NCI-H446 treated with DMSO at 0.1 percent for 48 hours (cell line): ENCODE measurements around the gene RPLP2.

Experiments
- DNase-seq: peaks from one replicate; lab custom pipeline; 2025; lab: John Stamatoyannopoulos, UW

Gene RPLP2

GRCh38 chr11:791658-792534, 17.9 kb upstream of the RPLP2 start:
- no peak for DNase-seq

GRCh38 chr11:792535-792821, 17.3 kb upstream of the RPLP2 start:
- no peak for DNase-seq

- no peak for DNase-seq
Observed at GRCh38 chr11:792873-793272, 16.9 kb upstream of the RPLP2 start.

- peak; percentile 80 for DNase-seq
Observed at GRCh38 chr11:793556-793955, 16.2 kb upstream of the RPLP2 start.

GRCh38 chr11:794013-794765, 15.6 kb upstream of the RPLP2 start:
- DNase-seq, result no peak

- DNase-seq, result no peak
Observed at GRCh38 chr11:794766-795633, 14.8 kb upstream of the RPLP2 start.

- no peak for DNase-seq
Observed at GRCh38 chr11:795634-796564, 13.9 kb upstream of the RPLP2 start.

GRCh38 chr11:796565-797295, 13.0 kb upstream of the RPLP2 start:
- DNase-seq, result no peak

GRCh38 chr11:797296-798092, 12.3 kb upstream of the RPLP2 start:
- peak; percentile 69 for DNase-seq

GRCh38 chr11:798093-798713, 11.6 kb upstream of the RPLP2 start, which contains the start of gene SLC25A22:
TSS of gene SLC25A22 (minus strand) at chr11:798281. CDS start at chr11:795006, 3,275 bp downstream.
- peak; percentile 51 for DNase-seq

- no peak for DNase-seq
Observed at GRCh38 chr11:799641-800316, 10.0 kb upstream of the RPLP2 start.

GRCh38 chr11:800473-800872, 9.3 kb upstream of the RPLP2 start:
- no peak for DNase-seq

- no peak for DNase-seq
Observed at GRCh38 chr11:801097-801780, 8.5 kb upstream of the RPLP2 start.

- no peak for DNase-seq
Observed at GRCh38 chr11:802018-802617, 7.6 kb upstream of the RPLP2 start.

- no peak for DNase-seq
Observed at GRCh38 chr11:802693-803466, 6.9 kb upstream of the RPLP2 start.

- DNase-seq, result no peak
Observed at GRCh38 chr11:803467-803742, 6.4 kb upstream of the RPLP2 start.
